Hepatocyte (in vitro differentiated cells): ENCODE results near the gene PLPP7.
"Not testable (repeated sequence)": the region's sequence is repeated elsewhere in the genome, so short reads cannot be mapped to it uniquely, and the experiment has no call there.

Source experiments
- CTCF ChIP-seq: fragments of 200-600 bp; sonication (generic); IDR thresholded peaks from 2 replicates; pipeline ENCODE4 v1.5.1; 2016; ENCODE audit warnings: antibody characterized with exemption, mild to moderate bottlenecking; ENCODE audit not compliant: poor library complexity
- EZH2phosphoT487 ChIP-seq: fragments of 200-600 bp; sonication (generic); IDR thresholded peaks from one replicate; pipeline ENCODE4 v1.6.1; 2018; ENCODE audit warnings: antibody characterized with exemption, mild to moderate bottlenecking, low read depth, moderate library complexity; ENCODE audit not compliant: unreplicated experiment, severe bottlenecking

GRCh38 chr9:131271016-131271273 lies 18.6 kb upstream of the PLPP7 start:
- TF ChIP-seq CTCF, EZH2phosphoT487: not testable (repeated sequence)
